ENCODE measurements around the gene USP6NL.

GRCh38 chr10:11449761-11450160 is 161.7 kb downstream of the USP6NL start:
- TF ChIP-seq CTCF (IDR thresholded peaks at IDR 0.05), result no peak
- no peak for TF ChIP-seq EZH2phosphoT487 (IDR thresholded peaks at IDR 0.05; ENCODE audit: borderline replicate concordance, low read depth)
- TF ChIP-seq RCOR1 (IDR thresholded peaks at IDR 0.05; ENCODE audit: low read length), result no peak
- TF ChIP-seq POLR2AphosphoS5 (IDR thresholded peaks at IDR 0.05; ENCODE audit: low read depth, low read length), result no peak
- no peak for TF ChIP-seq TEAD4 (IDR thresholded peaks at IDR 0.05; ENCODE audit: borderline replicate concordance, insufficient read depth)
- TF ChIP-seq MAX (IDR thresholded peaks at IDR 0.05; ENCODE audit: low read depth), result no peak
- TF ChIP-seq REST (IDR thresholded peaks at IDR 0.05; ENCODE audit: low read depth, low read length), result no peak
